MM.1S (cell line): ENCODE results near the gene ATP2B2.

Experiments used
- EZH2 ChIP-seq: fragments of 300-600 bp; sonication (generic); optimal IDR thresholded peaks from 2 replicates; pipeline ENCODE3; 2017; ENCODE audit warnings: low read depth, mild to moderate bottlenecking, antibody characterized with exemption, low read length, mixed read lengths
- TF ChIP-seq, protein P1 (sequence below): fragments of 300-600 bp; sonication (generic); IDR thresholded peaks from 2 replicates; pipeline ENCODE4 v1.5.1; 2016; ENCODE audit warnings: antibody characterized with exemption, low read length, mixed read lengths

DNA sequence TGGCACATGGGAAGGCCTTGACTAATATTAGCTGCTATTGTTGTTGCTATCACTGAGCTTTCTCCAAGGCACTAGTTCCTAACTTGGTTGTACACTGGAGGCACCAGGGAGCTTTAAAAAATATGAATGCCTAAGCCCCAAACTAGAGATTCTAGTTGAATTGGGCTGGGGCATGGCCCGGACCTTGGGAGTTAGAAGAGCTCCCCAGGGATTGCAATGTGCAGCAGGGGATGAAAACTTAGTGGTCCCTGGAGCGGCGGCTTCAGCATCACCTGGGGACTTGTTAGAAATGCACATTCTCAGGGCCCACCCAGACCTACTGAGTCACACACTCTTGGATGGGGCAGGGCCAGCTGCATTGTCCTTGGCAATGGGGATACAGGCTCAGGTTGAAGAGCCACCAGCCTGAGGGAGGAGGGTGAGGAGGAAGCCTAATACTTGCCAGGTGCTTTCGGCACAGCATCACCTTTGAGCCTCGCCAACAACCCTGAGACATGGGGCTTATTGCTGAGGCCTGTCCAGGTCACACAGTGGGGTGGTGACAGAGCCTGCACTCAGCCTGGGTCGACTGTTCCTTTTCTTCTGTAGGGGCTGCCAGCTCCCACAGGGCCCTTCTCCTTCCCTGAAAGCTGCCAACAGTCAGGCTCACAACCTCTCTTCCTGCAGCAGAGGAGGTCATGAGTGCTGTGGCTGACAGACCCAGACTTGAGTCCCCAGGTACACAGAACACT lies 84.5 kb downstream of the ATP2B2 start:
- TF ChIP-seq, protein P1, sequence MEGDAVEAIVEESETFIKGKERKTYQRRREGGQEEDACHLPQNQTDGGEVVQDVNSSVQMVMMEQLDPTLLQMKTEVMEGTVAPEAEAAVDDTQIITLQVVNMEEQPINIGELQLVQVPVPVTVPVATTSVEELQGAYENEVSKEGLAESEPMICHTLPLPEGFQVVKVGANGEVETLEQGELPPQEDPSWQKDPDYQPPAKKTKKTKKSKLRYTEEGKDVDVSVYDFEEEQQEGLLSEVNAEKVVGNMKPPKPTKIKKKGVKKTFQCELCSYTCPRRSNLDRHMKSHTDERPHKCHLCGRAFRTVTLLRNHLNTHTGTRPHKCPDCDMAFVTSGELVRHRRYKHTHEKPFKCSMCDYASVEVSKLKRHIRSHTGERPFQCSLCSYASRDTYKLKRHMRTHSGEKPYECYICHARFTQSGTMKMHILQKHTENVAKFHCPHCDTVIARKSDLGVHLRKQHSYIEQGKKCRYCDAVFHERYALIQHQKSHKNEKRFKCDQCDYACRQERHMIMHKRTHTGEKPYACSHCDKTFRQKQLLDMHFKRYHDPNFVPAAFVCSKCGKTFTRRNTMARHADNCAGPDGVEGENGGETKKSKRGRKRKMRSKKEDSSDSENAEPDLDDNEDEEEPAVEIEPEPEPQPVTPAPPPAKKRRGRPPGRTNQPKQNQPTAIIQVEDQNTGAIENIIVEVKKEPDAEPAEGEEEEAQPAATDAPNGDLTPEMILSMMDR = no peak
- TF ChIP-seq EZH2 = no peak
